GM23338 (cell line): ENCODE results near the gene BOD1. TPM values are rescaled to one million over a fixed set of nuclear protein-coding genes. Genes with fewer than 3 reads are reported as not detected.

Source experiments
- ATAC-seq: fragments of 200-7000 bp; cut with Tn5 transposase; 3 replicates; pipeline ENCODE4 v1.9.1; 2020
- DNase-seq: peaks from one replicate; pipeline ENCODE4 v3.0.0-alpha.2; 2015; ENCODE audit warnings: low spot score
- H2AFZ ChIP-seq: fragments of 200-600 bp; sonication (generic); 2 replicates; pipeline ENCODE4 v1.8.0; 2016; ENCODE audit warnings: antibody characterized with exemption, mild to moderate bottlenecking, moderate library complexity
- H3F3A ChIP-seq: fragments of 200-600 bp; sonication (generic); replicated peaks from 2 replicates; pipeline ENCODE4 v1.8.0; 2017; ENCODE audit warnings: antibody characterized with exemption, mixed run types, low read depth
- H3K27ac ChIP-seq: fragments of 200-600 bp; sonication (generic); 2 replicates; pipeline ENCODE4 v1.6.1; 2016; ENCODE audit warnings: low read depth
- H3K27me3 ChIP-seq: fragments of 200-600 bp; sonication (generic); 2 replicates; pipeline ENCODE4 v1.8.0; 2016; ENCODE audit warnings: mild to moderate bottlenecking, mixed run types, moderate library complexity; ENCODE audit not compliant: insufficient read depth
- H3K36me3 ChIP-seq: fragments of 200-600 bp; sonication (generic); 2 replicates; pipeline ENCODE4 v1.8.0; 2016; ENCODE audit warnings: mild to moderate bottlenecking; ENCODE audit not compliant: insufficient read depth
- H3K4me1 ChIP-seq: fragments of 200-600 bp; sonication (generic); 2 replicates; pipeline ENCODE4 v1.8.0; 2016; ENCODE audit warnings: mild to moderate bottlenecking, moderate library complexity; ENCODE audit not compliant: insufficient read depth
- H3K4me2 ChIP-seq: fragments of 200-600 bp; sonication (generic); 2 replicates; pipeline ENCODE4 v1.7.1; 2017; ENCODE audit warnings: mixed run types
- H3K4me3 ChIP-seq: fragments of 200-600 bp; sonication (generic); 2 replicates; pipeline ENCODE4 v1.6.1; 2016; ENCODE audit warnings: mixed run types
- H3K79me2 ChIP-seq: fragments of 200-600 bp; sonication (generic); replicated peaks from 2 replicates; pipeline ENCODE4 v1.8.0; 2017; ENCODE audit warnings: mild to moderate bottlenecking; ENCODE audit not compliant: insufficient read depth
- H3K9me2 ChIP-seq: fragments of 200-600 bp; sonication (generic); 2 replicates; pipeline ENCODE4 v1.8.0; 2017; ENCODE audit not compliant: insufficient read depth
- H4K20me1 ChIP-seq: fragments of 200-600 bp; sonication (generic); replicated peaks from 2 replicates; pipeline ENCODE4 v1.8.0; 2017; ENCODE audit warnings: mild to moderate bottlenecking; ENCODE audit not compliant: insufficient read depth
- H3K27ac Mint-ChIP-seq: 2 replicates; pipeline ENCODE4 v1.8.0; 2020; ENCODE audit warnings: inconsistent platforms, mild to moderate bottlenecking, moderate library complexity, mixed read lengths
- H3K27me3 Mint-ChIP-seq: 3 replicates; pipeline ENCODE4 v1.8.0; 2022; ENCODE audit warnings: low read depth, mild to moderate bottlenecking, moderate library complexity, mixed read lengths, inconsistent platforms; ENCODE audit not compliant: insufficient read depth, poor library complexity
- H3K36me3 Mint-ChIP-seq: 3 replicates; pipeline ENCODE4 v1.8.0; 2021; ENCODE audit warnings: low read depth, mild to moderate bottlenecking, inconsistent platforms, moderate library complexity, mixed read lengths
- H3K4me1 Mint-ChIP-seq: 3 replicates; pipeline ENCODE4 v1.8.0; 2020; ENCODE audit warnings: mild to moderate bottlenecking, inconsistent platforms, mixed read lengths
- H3K4me3 Mint-ChIP-seq: 3 replicates; pipeline ENCODE4 v1.8.0; 2021; ENCODE audit warnings: moderate library complexity, mild to moderate bottlenecking, inconsistent platforms, mixed read lengths
- H3K9me3 Mint-ChIP-seq: 3 replicates; pipeline ENCODE4 v1.8.0; 2020; ENCODE audit warnings: moderate library complexity, mild to moderate bottlenecking, inconsistent platforms, mixed read lengths
- CREB1 ChIP-seq: fragments of 250-450 bp; sonication (Bioruptor Pico); IDR thresholded peaks from 2 replicates; pipeline ENCODE4 v1.5.0; 2020; ENCODE audit warnings: low read depth, mild to moderate bottlenecking, moderate library complexity
- CTCF ChIP-seq, 2 experiments: fragments of 200-600 bp in 1 of 2; sonication (generic) in 1 of 2; conservative IDR thresholded peaks; 2 replicates each; pipeline versions ENCODE4 v1.5.1 to v1.6.1; 2016 to 2017; ENCODE audit warnings: antibody characterized with exemption in 2 of 2, low read depth in 2 of 2, mild to moderate bottlenecking in 2 of 2, moderate library complexity in 1 of 2
- EZH2 ChIP-seq: fragments of 200-600 bp; sonication (generic); IDR thresholded peaks from one replicate; pipeline ENCODE4 v1.8.0; 2017; ENCODE audit warnings: antibody characterized with exemption, mild to moderate bottlenecking, low read depth; ENCODE audit not compliant: unreplicated experiment
- EZH2phosphoT487 ChIP-seq: fragments of 200-600 bp; sonication (generic); IDR thresholded peaks from one replicate; pipeline ENCODE4 v1.8.1; 2018; ENCODE audit warnings: antibody characterized with exemption; ENCODE audit not compliant: unreplicated experiment
- NANOG ChIP-seq: IDR thresholded peaks from 2 replicates; pipeline ENCODE4 v1.6.1; 2016; ENCODE audit warnings: antibody characterized with exemption, borderline replicate concordance
- POLR2AphosphoS5 ChIP-seq: IDR thresholded peaks from 2 replicates; pipeline ENCODE4 v1.6.1; 2016; ENCODE audit warnings: antibody characterized with exemption, low read depth
- REST ChIP-seq: IDR thresholded peaks from one replicate; pipeline ENCODE4 v1.6.1; 2018; ENCODE audit warnings: antibody characterized with exemption; ENCODE audit not compliant: unreplicated experiment
- STAT1 ChIP-seq: IDR thresholded peaks from one replicate; pipeline ENCODE4 v1.6.1; 2016; ENCODE audit warnings: antibody characterized with exemption; ENCODE audit not compliant: unreplicated experiment
- ZNF114 ChIP-seq: fragments of 250-450 bp; sonication (Bioruptor Pico); IDR thresholded peaks from 2 replicates; pipeline ENCODE4 v1.5.0; 2020; ENCODE audit warnings: mild to moderate bottlenecking, moderate library complexity
- polyA plus RNA-seq: library from polyadenylated mRNA; unstranded; fragments of >200 nt; fragmentation: Nextera tagmentation; extraction: Ambion mirVana; gene quantifications from 2 replicates; pipeline ENCODE4 v1.2.1, GENCODE V29; 2016
- total RNA-seq: library from RNA; depleted of rRNA; stranded (reverse); fragments of >200 nt; shearing (Covaris generic); gene quantifications from 2 replicates; pipeline ENCODE4 v1.2.3, GENCODE V29; 2014
- TF ChIP-seq, protein P1 (sequence below): IDR thresholded peaks from 2 replicates; pipeline ENCODE4 v1.6.1; 2016; ENCODE audit warnings: antibody characterized with exemption

BOD1 gene
- total and polyA plus RNA-seq, 2 experiments from 2014 or later: 94.7 to 141 TPM

DNA sequence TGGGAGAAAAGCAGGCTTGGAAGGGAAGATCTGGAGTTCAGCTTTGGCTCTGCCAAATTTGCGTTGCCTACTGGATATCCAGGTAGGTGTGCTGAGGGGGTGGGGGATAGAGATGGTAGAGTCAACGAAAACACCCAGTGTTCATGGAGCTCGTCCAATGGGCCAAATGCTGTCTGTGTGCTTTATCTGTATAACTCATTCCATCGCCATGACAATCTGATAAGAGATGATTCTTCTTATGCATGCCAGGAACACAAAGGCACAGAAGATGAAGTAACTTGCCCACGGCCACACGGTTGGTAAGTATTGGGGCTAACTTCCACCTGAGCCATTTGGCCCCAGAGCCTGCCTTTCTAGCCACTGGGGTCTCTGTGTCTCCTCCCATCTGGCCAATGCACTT is 53.2 kb downstream of the BOD1 start:
- Histone ChIP-seq H3K27me3 (no peaks in the 10 kb centered on the region), H2AFZ (no peak overlapping the region), H3K4me1 (peaks cover 3% of the 10 kb centered on the region; the same call in 1 of the 2 replicates), H3F3A (no peaks in the 10 kb centered on the region), H3K79me2 (no peaks in the 10 kb centered on the region), H3K27ac (no peak overlapping the region), H3K9me2 (no peaks in the 10 kb centered on the region), H3K4me2 (no peak overlapping the region), H3K36me3 (no peaks in the 10 kb centered on the region), H4K20me1 (no peaks in the 10 kb centered on the region), H3K4me3 (no peak overlapping the region)
- Mint-ChIP-seq H3K4me3 (no peak overlapping the region), H3K9me3 (peaks cover 17% of the 10 kb centered on the region), H3K36me3 (peaks cover 4% of the 10 kb centered on the region; the same call in 1 of the 3 replicates), H3K27ac (no peak overlapping the region), H3K27me3 (peaks cover 6% of the 10 kb centered on the region), H3K4me1 (no peaks in the 10 kb centered on the region)
- DNase-seq: no peak
- no peak for ATAC-seq
- TF ChIP-seq REST (no peak), CTCF (conservative IDR thresholded peaks at IDR 0.05; ENCODE audit: low read depth in 2 of 2) (no peak), ZNF114 (CRISPR knock-in tag) (no peak), STAT1 (no peak), EZH2 (no peak), NANOG (no peak)
- TF ChIP-seq, protein P1, sequence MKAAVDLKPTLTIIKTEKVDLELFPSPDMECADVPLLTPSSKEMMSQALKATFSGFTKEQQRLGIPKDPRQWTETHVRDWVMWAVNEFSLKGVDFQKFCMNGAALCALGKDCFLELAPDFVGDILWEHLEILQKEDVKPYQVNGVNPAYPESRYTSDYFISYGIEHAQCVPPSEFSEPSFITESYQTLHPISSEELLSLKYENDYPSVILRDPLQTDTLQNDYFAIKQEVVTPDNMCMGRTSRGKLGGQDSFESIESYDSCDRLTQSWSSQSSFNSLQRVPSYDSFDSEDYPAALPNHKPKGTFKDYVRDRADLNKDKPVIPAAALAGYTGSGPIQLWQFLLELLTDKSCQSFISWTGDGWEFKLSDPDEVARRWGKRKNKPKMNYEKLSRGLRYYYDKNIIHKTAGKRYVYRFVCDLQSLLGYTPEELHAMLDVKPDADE: no peak

DNA sequence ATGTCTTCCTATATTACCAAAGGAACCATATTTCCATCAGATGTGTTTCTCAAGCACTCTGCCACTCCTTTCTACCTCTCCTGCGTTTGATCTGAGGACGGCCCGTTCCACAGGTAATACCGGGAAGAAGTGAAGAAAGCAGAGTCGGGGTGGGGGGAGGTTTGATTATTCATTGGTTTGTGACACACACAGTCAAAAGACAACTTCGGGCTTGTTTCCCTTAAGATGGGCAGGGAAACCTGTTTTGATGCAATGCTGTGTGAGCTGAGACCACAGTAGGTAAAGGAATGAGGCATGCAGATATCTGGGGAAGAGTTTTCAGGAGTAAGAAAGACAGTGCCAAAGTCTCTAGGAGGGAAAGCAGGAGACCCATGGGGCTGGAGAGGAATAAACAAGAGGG is 54.0 kb downstream of the BOD1 start:
- Histone ChIP-seq H2AFZ (no peak overlapping the region), H3K79me2 (no peaks in the 10 kb centered on the region), H3K27ac (no peak overlapping the region), H3K4me2 (no peak overlapping the region), H3F3A (no peaks in the 10 kb centered on the region), H3K9me2 (no peaks in the 10 kb centered on the region), H4K20me1 (no peaks in the 10 kb centered on the region), H3K27me3 (no peaks in the 10 kb centered on the region), H3K4me3 (no peak overlapping the region), H3K36me3 (no peaks in the 10 kb centered on the region), H3K4me1 (peaks cover 4% of the 10 kb centered on the region; the same call in 1 of the 2 replicates)
- H3K27me3 Mint-ChIP-seq: peaks cover 12% of the 10 kb centered on the region
- H3K4me1 Mint-ChIP-seq: peaks cover 1% of the 10 kb centered on the region; the same call in 2 of the 3 replicates
- H3K9me3 Mint-ChIP-seq: peaks cover 13% of the 10 kb centered on the region
- DNase-seq (no peak), ATAC-seq (no peak)
- no peak overlapping the region for H3K4me3 Mint-ChIP-seq
- H3K36me3 Mint-ChIP-seq: peaks cover 4% of the 10 kb centered on the region; the same call in 1 of the 3 replicates
- no peak overlapping the region for H3K27ac Mint-ChIP-seq
- TF ChIP-seq EZH2phosphoT487: no peak
- no peak for TF ChIP-seq CREB1 (CRISPR knock-in tag)
- TF ChIP-seq CTCF (conservative IDR thresholded peaks at IDR 0.05; ENCODE audit: low read depth in 2 of 2): no peak
- no peak for TF ChIP-seq NANOG
- no peak for TF ChIP-seq STAT1
- TF ChIP-seq POLR2AphosphoS5: no peak
- TF ChIP-seq, protein P1: no peak
- TF ChIP-seq REST: no peak
